Measurements from ENCODE around the gene FUNDC2. TPM values are rescaled to one million over a fixed set of nuclear protein-coding genes. Genes with fewer than 3 reads are reported as not detected.
A peak's percentile ranks its signal among the peaks of the same experiment; 100 is the strongest.

Gene FUNDC2
- total and polyA plus RNA-seq, 2 donors (not counting 3 experiments of a cell fraction or from before 2014, with no cell fraction given), result 53.3 to 65.6 TPM

DNA sequence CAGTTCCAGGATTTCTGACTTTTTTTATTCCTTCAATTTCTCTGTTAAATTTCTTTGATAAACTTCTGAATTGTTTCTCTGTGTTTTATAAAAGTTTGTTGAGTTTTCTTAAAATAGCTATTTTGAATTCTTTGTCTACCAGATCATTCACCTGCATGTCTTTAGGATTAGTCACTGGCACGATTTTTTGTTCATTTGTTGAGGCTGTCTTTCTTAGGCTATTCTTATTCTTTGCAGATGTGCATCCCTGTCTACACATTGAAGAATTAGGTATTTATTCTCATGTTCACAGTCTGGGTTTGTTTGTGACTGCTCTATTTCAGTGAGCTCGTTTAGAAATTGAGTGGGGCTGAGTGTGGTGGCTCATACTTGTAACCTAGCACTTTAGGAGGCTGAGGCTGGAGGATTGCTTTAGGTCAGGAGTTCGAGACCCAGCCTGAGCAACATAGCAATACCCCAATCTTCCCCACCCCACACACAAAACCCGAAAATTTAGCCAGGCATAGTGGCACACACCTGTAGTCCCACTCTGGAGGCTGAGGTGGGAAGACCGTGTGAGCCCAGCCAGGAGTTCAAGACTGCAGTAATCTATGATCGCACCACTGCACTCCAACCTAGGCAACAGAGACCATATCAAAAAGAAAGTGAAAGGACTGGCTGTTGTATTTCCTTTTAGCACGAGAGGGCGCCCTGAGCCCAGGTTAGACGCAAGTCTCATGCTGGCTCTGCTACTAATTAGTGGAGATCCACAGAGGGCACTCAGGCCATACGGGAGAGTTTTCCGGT lies 46.1 kb upstream of the FUNDC2 start:
- no peaks in the 10 kb centered on the region for H3K9me3 ChIP-seq (replicated peaks; ENCODE audit: control insufficient read depth, insufficient read depth, low read length)
- no peaks in the 10 kb centered on the region for H4K20me1 ChIP-seq (replicated peaks; ENCODE audit: control insufficient read depth, extremely low read depth, insufficient read depth, low read length)
- ChIA-PET CTCF (interaction anchor here (1.4 to 3.1 kb wide), 5 partner anchors 46 to 236 kb away, joined by 3 to 12 read pairs (median 7); partner anchors contain the start of genes FUNDC2 and VBP1), POLR2A (no interaction called here)
- peak overlapping the region; percentile 90 for H2AFZ ChIP-seq (ENCODE audit: low read depth, low read length)
- H3K9ac ChIP-seq (replicated peaks; ENCODE audit: extremely low read depth, insufficient read depth, low read length), result no peak overlapping the region
- TF ChIP-seq GATA2 (IDR thresholded peaks at IDR 0.05; ENCODE audit: insufficient read depth, insufficient read length, low read depth, low read length) (no peak), POLR2AphosphoS5 (IDR thresholded peaks at IDR 0.05; ENCODE audit: insufficient read depth, low read depth, low read length) (no peak)
- TF ChIP-seq, protein P1, sequence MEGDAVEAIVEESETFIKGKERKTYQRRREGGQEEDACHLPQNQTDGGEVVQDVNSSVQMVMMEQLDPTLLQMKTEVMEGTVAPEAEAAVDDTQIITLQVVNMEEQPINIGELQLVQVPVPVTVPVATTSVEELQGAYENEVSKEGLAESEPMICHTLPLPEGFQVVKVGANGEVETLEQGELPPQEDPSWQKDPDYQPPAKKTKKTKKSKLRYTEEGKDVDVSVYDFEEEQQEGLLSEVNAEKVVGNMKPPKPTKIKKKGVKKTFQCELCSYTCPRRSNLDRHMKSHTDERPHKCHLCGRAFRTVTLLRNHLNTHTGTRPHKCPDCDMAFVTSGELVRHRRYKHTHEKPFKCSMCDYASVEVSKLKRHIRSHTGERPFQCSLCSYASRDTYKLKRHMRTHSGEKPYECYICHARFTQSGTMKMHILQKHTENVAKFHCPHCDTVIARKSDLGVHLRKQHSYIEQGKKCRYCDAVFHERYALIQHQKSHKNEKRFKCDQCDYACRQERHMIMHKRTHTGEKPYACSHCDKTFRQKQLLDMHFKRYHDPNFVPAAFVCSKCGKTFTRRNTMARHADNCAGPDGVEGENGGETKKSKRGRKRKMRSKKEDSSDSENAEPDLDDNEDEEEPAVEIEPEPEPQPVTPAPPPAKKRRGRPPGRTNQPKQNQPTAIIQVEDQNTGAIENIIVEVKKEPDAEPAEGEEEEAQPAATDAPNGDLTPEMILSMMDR (IDR thresholded peaks at IDR 0.05; ENCODE audit: extremely low read depth in 1 of 2, insufficient read depth in 1 of 2, low read depth in 1 of 2, low read length in 2 of 2), result peak; percentile 37 to 42
- H3K4me1 ChIP-seq (ENCODE audit: control insufficient read depth, extremely low read depth, insufficient read depth, low read length), result peaks cover 3% of the 10 kb centered on the region
- peak overlapping the region in 1 of 3 experiments; percentile 45 for H3K4me3 ChIP-seq (replicated peaks in 1 of 3; ENCODE audit: insufficient read depth in 1 of 3, low read depth in 1 of 3, low read length in 3 of 3)
- H3K4me2 ChIP-seq (ENCODE audit: insufficient read depth, low read length), result no peak overlapping the region
- no TSS peak for BruUV-seq (replicated peaks)
- dilution Hi-C loops (cut with MboI; ENCODE audit: extremely low pct_ligation_motif_present, low sequenced_read_pairs) (no loop called here), intact Hi-C loops (cut with micrococcal nuclease) (loop anchor here (1.0 to 2.0 kb wide), 7 partner anchors 46 to 840 kb away; partner anchors contain the start of genes FUNDC2 and VBP1)
- no peaks in the 10 kb centered on the region for H3K9me1 ChIP-seq (replicated peaks; ENCODE audit: control insufficient read depth, extremely low read depth, insufficient read depth, low read length)
- no peak overlapping the region for H3K27ac ChIP-seq (ENCODE audit: insufficient read depth, low read depth, low read length)
- FAIRE-seq (peak; percentile 82), DNase-seq (ENCODE audit: low read depth, low spot score) (peak; percentile 69)
- no peaks in the 10 kb centered on the region for H3K79me2 ChIP-seq (ENCODE audit: control insufficient read depth, insufficient read depth, low read length)
- H3K36me3 ChIP-seq (ENCODE audit: control insufficient read depth in 2 of 2, extremely low read depth in 1 of 2, insufficient read depth in 2 of 2, low read length in 2 of 2), result no peaks in the 10 kb centered on the region
- no peaks in the 10 kb centered on the region for H3K27me3 ChIP-seq (ENCODE audit: control insufficient read depth in 2 of 2, insufficient read depth in 2 of 2, low read length in 2 of 2)

DNA sequence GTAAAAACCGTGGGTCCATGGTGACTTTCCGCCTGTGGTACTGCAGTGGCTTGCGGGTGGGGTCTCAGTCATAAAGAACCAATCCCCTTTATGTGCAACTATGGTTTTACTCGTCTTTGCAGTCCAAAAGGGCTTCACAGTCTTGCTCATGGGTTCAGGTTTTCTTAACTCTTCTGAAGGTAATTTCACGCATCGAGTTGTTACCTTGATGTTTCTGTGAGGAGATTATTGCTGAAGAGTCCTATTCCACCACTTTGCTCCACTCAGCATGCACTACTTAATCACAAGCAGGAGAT lies 45.6 kb upstream of the FUNDC2 start:
- no peaks in the 10 kb centered on the region for H4K20me1 ChIP-seq (replicated peaks; ENCODE audit: control insufficient read depth, extremely low read depth, insufficient read depth, low read length)
- dilution Hi-C loops (cut with MboI; ENCODE audit: extremely low pct_ligation_motif_present, low sequenced_read_pairs), result no loop called here
- H3K9ac ChIP-seq (replicated peaks; ENCODE audit: extremely low read depth, insufficient read depth, low read length), result no peak overlapping the region

More for the DNA sequence above, 45.6 kb upstream of the FUNDC2 start:
- intact Hi-C loops (cut with micrococcal nuclease), result loop anchor here (1.0 to 2.0 kb wide), 4 partner anchors 46 to 236 kb away; partner anchors contain the start of genes FUNDC2 and VBP1
- Histone ChIP-seq H3K4me3 (replicated peaks in 1 of 3; ENCODE audit: insufficient read depth in 1 of 3, low read depth in 1 of 3, low read length in 3 of 3) (no peak overlapping the region), H3K9me3 (replicated peaks; ENCODE audit: control insufficient read depth, insufficient read depth, low read length) (no peaks in the 10 kb centered on the region), H3K79me2 (ENCODE audit: control insufficient read depth, insufficient read depth, low read length) (no peaks in the 10 kb centered on the region), H2AFZ (ENCODE audit: low read depth, low read length) (peak overlapping the region; percentile 39), H3K4me1 (ENCODE audit: control insufficient read depth, extremely low read depth, insufficient read depth, low read length) (peaks cover 3% of the 10 kb centered on the region), H3K4me2 (ENCODE audit: insufficient read depth, low read length) (no peak overlapping the region), H3K27me3 (ENCODE audit: control insufficient read depth in 2 of 2, insufficient read depth in 2 of 2, low read length in 2 of 2) (no peaks in the 10 kb centered on the region), H3K9me1 (replicated peaks; ENCODE audit: control insufficient read depth, extremely low read depth, insufficient read depth, low read length) (no peaks in the 10 kb centered on the region), H3K27ac (ENCODE audit: insufficient read depth, low read depth, low read length) (no peak overlapping the region), H3K36me3 (ENCODE audit: control insufficient read depth in 2 of 2, extremely low read depth in 1 of 2, insufficient read depth in 2 of 2, low read length in 2 of 2) (no peaks in the 10 kb centered on the region)
- TF ChIP-seq MYC (IDR thresholded peaks at IDR 0.05; ENCODE audit: low read depth, low read length) (no peak), MAX (IDR thresholded peaks at IDR 0.05; ENCODE audit: insufficient read depth, insufficient read length) (no peak), JUN (IDR thresholded peaks at IDR 0.05; ENCODE audit: borderline replicate concordance, insufficient read depth, insufficient read length, low read depth) (no peak), POLR2AphosphoS5 (IDR thresholded peaks at IDR 0.05; ENCODE audit: insufficient read depth, low read depth, low read length) (no peak), EZH2 (IDR thresholded peaks at IDR 0.05; ENCODE audit: borderline replicate concordance, low read depth, low read length, severe bottlenecking) (no peak)
- TF ChIP-seq, protein P1 (IDR thresholded peaks at IDR 0.05; ENCODE audit: extremely low read depth in 1 of 2, insufficient read depth in 1 of 2, low read depth in 1 of 2, low read length in 2 of 2), result no peak
- ChIA-PET CTCF (interaction anchor here (1.0 to 4.9 kb wide), 6 partner anchors 45 to 236 kb away, joined by 3 to 22 read pairs (median 8); partner anchors contain the start of genes FUNDC2 and VBP1), POLR2A (no interaction called here)
- FAIRE-seq (no peak), DNase-seq (ENCODE audit: low read depth, low spot score) (no peak)
- no TSS peak for BruUV-seq (replicated peaks)

Measured in endothelial cell of umbilical vein (primary cell).